GM10847 (cell line): ENCODE measurements around the gene MAT1A.

ENCODE experiments used
- POLR2A ChIP-seq: IDR thresholded peaks from 2 replicates; pipeline ENCODE4 v1.6.1; 2011; ENCODE audit not compliant: insufficient read length; ENCODE audit errors: extremely low read depth

MAT1A gene

GRCh38 chr10:80274396-80275134 lies 14.9 kb downstream of the MAT1A start:
- TF ChIP-seq POLR2A, result no peak

GRCh38 chr10:80273523-80274170 lies 15.8 kb downstream of the MAT1A start:
- TF ChIP-seq POLR2A, result no peak

- TF ChIP-seq POLR2A, result no peak
These were observed 16.5 kb downstream of the MAT1A start for GRCh38 chr10:80272793-80273522.

GRCh38 chr10:80271416-80271815 lies 18.0 kb downstream of the MAT1A start:
- TF ChIP-seq POLR2A, result no peak

GRCh38 chr10:80270887-80271286 lies 18.6 kb downstream of the MAT1A start:
- no peak for TF ChIP-seq POLR2A

GRCh38 chr10:80268938-80269588 lies 20.4 kb downstream of the MAT1A start:
- no peak for TF ChIP-seq POLR2A

- TF ChIP-seq POLR2A, result no peak
These were observed 21.2 kb downstream of the MAT1A start for GRCh38 chr10:80268266-80268665.

- no peak for TF ChIP-seq POLR2A
These were observed 23.0 kb downstream of the MAT1A start for GRCh38 chr10:80266513-80266863.

GRCh38 chr10:80265740-80266512 lies 23.5 kb downstream of the MAT1A start:
- TF ChIP-seq POLR2A, result no peak

GRCh38 chr10:80264081-80265056 lies 25.1 kb downstream of the MAT1A start:
- TF ChIP-seq POLR2A, result no peak

- no peak for TF ChIP-seq POLR2A
These were observed 28.0 kb downstream of the MAT1A start for GRCh38 chr10:80261316-80262030.

- no peak for TF ChIP-seq POLR2A
These were observed 28.9 kb downstream of the MAT1A start for GRCh38 chr10:80260295-80261243.
